H9 (cell line): Measurements from ENCODE around the gene FAM180B. TPM values are rescaled to one million over a fixed set of nuclear protein-coding genes. Genes with fewer than 3 reads are reported as not detected.

ENCODE experiments used
- DNase-seq: peaks from one replicate; pipeline ENCODE4 v3.0.0-alpha.2; 2017
- H2AFZ ChIP-seq: one replicate; pipeline ENCODE4 v1.6.1; 2013; ENCODE audit warnings: mild to moderate bottlenecking, low read length, control low read depth, moderate library complexity
- H2AK5ac ChIP-seq: 2 replicates; pipeline ENCODE4 v1.6.1; 2013; ENCODE audit warnings: low read length, control low read depth, mixed read lengths; ENCODE audit not compliant: insufficient read length
- H2BK120ac ChIP-seq: one replicate; pipeline ENCODE4 v1.6.1; 2013; ENCODE audit warnings: low read depth, mild to moderate bottlenecking, low read length, control low read depth, inconsistent platforms; ENCODE audit not compliant: poor library complexity, severe bottlenecking
- H2BK12ac ChIP-seq: 2 replicates; pipeline ENCODE4 v1.6.1; 2013; ENCODE audit warnings: low read length, control low read depth, mixed read lengths, low read depth; ENCODE audit not compliant: insufficient read length
- H2BK15ac ChIP-seq: 2 replicates; pipeline ENCODE4 v1.6.1; 2013; ENCODE audit warnings: low read depth, low read length, control low read depth
- H2BK20ac ChIP-seq: one replicate; pipeline ENCODE4 v1.6.1; 2013; ENCODE audit warnings: low read depth, mild to moderate bottlenecking, low read length, control low read depth, inconsistent platforms; ENCODE audit not compliant: poor library complexity, severe bottlenecking
- H2BK5ac ChIP-seq: 2 replicates; pipeline ENCODE4 v1.6.1; 2013; ENCODE audit warnings: low read length, control low read depth, mixed read lengths; ENCODE audit not compliant: insufficient read length
- H3K14ac ChIP-seq: 2 replicates; pipeline ENCODE4 v1.6.1; 2013; ENCODE audit warnings: low read length, control low read depth; ENCODE audit not compliant: insufficient read depth
- H3K18ac ChIP-seq: 2 replicates; pipeline ENCODE4 v1.6.1; 2013; ENCODE audit warnings: low read depth, mild to moderate bottlenecking, mixed read lengths, low read length, control low read depth; ENCODE audit not compliant: insufficient read length
- H3K23ac ChIP-seq: 2 replicates; pipeline ENCODE4 v1.6.1; 2013; ENCODE audit warnings: low read length, control low read depth, mixed read lengths, low read depth; ENCODE audit not compliant: insufficient read length
- H3K23me2 ChIP-seq: 2 replicates; pipeline ENCODE4 v1.6.1; 2013; ENCODE audit warnings: low read depth, mild to moderate bottlenecking, mixed read lengths, low read length, control low read depth; ENCODE audit not compliant: insufficient read length, poor library complexity, severe bottlenecking
- H3K27ac ChIP-seq: 2 replicates; pipeline ENCODE4 v1.5.1; 2013; ENCODE audit warnings: low read length, control low read depth, mixed read lengths, low read depth; ENCODE audit not compliant: insufficient read length
- H3K27me3 ChIP-seq: 2 replicates; pipeline ENCODE4 v1.6.1; 2013; ENCODE audit warnings: low read length, control low read depth, inconsistent platforms; ENCODE audit not compliant: insufficient read depth
- H3K4ac ChIP-seq: 2 replicates; pipeline ENCODE4 v1.6.1; 2013; ENCODE audit warnings: low read depth, mild to moderate bottlenecking, control low read depth, inconsistent platforms, low read length, moderate library complexity
- H3K4me1 ChIP-seq: 2 replicates; pipeline ENCODE4 v1.6.1; 2013; ENCODE audit warnings: low read length, control low read depth, inconsistent platforms; ENCODE audit not compliant: insufficient read depth
- H3K4me2 ChIP-seq: 2 replicates; pipeline ENCODE4 v1.6.1; 2013; ENCODE audit warnings: low read length, control low read depth, mixed read lengths; ENCODE audit not compliant: insufficient read length, insufficient read depth
- H3K56ac ChIP-seq: 2 replicates; pipeline ENCODE4 v1.6.1; 2013; ENCODE audit warnings: low read depth, mild to moderate bottlenecking, mixed read lengths, low read length, control low read depth; ENCODE audit not compliant: insufficient read length
- H3K79me1 ChIP-seq: 2 replicates; pipeline ENCODE4 v1.6.1; 2013; ENCODE audit warnings: low read depth, mild to moderate bottlenecking, moderate library complexity, low read length, control low read depth, inconsistent platforms; ENCODE audit not compliant: insufficient read depth, poor library complexity, severe bottlenecking
- H3K79me2 ChIP-seq: 2 replicates; pipeline ENCODE4 v1.6.1; 2013; ENCODE audit warnings: low read length, control low read depth, inconsistent platforms; ENCODE audit not compliant: insufficient read depth
- H3K9ac ChIP-seq: 2 replicates; pipeline ENCODE4 v1.6.1; 2013; ENCODE audit warnings: low read length, control low read depth, mixed read lengths; ENCODE audit not compliant: insufficient read length; ENCODE audit errors: extremely low read depth
- H3K9me3 ChIP-seq: one replicate; pipeline ENCODE4 v1.6.1; 2013; ENCODE audit warnings: low read depth, low read length, inconsistent platforms; ENCODE audit not compliant: control insufficient read depth
- H3T11ph ChIP-seq: one replicate; pipeline ENCODE4 v1.6.1; 2013; ENCODE audit warnings: mild to moderate bottlenecking, low read length, control low read depth, inconsistent platforms
- H4K20me1 ChIP-seq: one replicate; pipeline ENCODE4 v1.6.1; 2013; ENCODE audit not compliant: control insufficient read depth, insufficient read length, insufficient read depth
- H4K5ac ChIP-seq: 2 replicates; pipeline ENCODE4 v1.6.1; 2013; ENCODE audit warnings: low read depth, mild to moderate bottlenecking, mixed read lengths, low read length, control low read depth; ENCODE audit not compliant: insufficient read length
- H4K8ac ChIP-seq: replicated peaks from 2 replicates; pipeline ENCODE4 v1.6.1; 2013; ENCODE audit warnings: low read length, control low read depth, mixed read lengths, low read depth; ENCODE audit not compliant: insufficient read length
- H4K91ac ChIP-seq: 2 replicates; pipeline ENCODE4 v1.6.1; 2013; ENCODE audit warnings: low read depth, mild to moderate bottlenecking, moderate library complexity, mixed read lengths, low read length, control low read depth; ENCODE audit not compliant: insufficient read length
- H3K27ac Mint-ChIP-seq, 3 experiments: 2 replicates in 2 of 3; 3 replicates in 1 of 3; pipeline ENCODE4 v1.8.0; 2020 to 2021; ENCODE audit warnings: mixed read lengths in 3 of 3, mild to moderate bottlenecking in 1 of 3, moderate library complexity in 1 of 3
- H3K27me3 Mint-ChIP-seq: 2 replicates; pipeline ENCODE4 v1.8.0; 2021; ENCODE audit warnings: low read depth, mild to moderate bottlenecking, moderate library complexity, mixed read lengths
- H3K36me3 Mint-ChIP-seq, 3 experiments: 2 replicates in 2 of 3; 3 replicates in 1 of 3; pipeline ENCODE4 v1.8.0; 2020 to 2021; ENCODE audit warnings: low read depth in 3 of 3, mixed read lengths in 3 of 3; ENCODE audit not compliant: insufficient read depth in 1 of 3
- H3K4me1 Mint-ChIP-seq, 2 experiments: 2 replicates each; pipeline ENCODE4 v1.8.0; 2020; ENCODE audit warnings: mixed read lengths in 2 of 2
- H3K4me3 Mint-ChIP-seq, 2 experiments: 2 replicates in 1 of 2; 3 replicates in 1 of 2; pipeline ENCODE4 v1.8.0; 2020 to 2021; ENCODE audit warnings: mild to moderate bottlenecking in 2 of 2, mixed read lengths in 2 of 2, moderate library complexity in 1 of 2
- H3K9me3 Mint-ChIP-seq, 2 experiments: 2 replicates in 1 of 2; 3 replicates in 1 of 2; pipeline ENCODE4 v1.8.0; 2020; ENCODE audit warnings: mild to moderate bottlenecking in 2 of 2, mixed read lengths in 2 of 2, moderate library complexity in 1 of 2
- WGBS: extraction: QIAGEN DNeasy Blood & Tissue Kit; methylation state at CpG from one replicate; pipeline ENCODE4 v1.1.7; 2013; ENCODE audit warnings: missing lambda C conversion rate, low lambda C conversion rate, mixed read lengths; ENCODE audit not compliant: insufficient read length; ENCODE audit errors: extremely low coverage; 5-methylcytosine and 5-hydroxymethylcytosine counted together
- total RNA-seq: library from RNA; stranded (reverse); gene quantifications from 2 replicates; pipeline ENCODE4 v1.2.1, GENCODE V29; 2021
- TF ChIP-seq, protein P1 (sequence below): fragments of 200-600 bp; sonication (generic); conservative IDR thresholded peaks from 3 replicates; pipeline ENCODE4 v1.8.0; 2021; ENCODE audit warnings: antibody characterized with exemption, mild to moderate bottlenecking

The FAM180B gene
- total RNA-seq, 1 experiment from 2014 or later = 0.37 TPM

GRCh38 chr11:47577460-47578041, 8.9 kb upstream of the FAM180B start:
- Mint-ChIP-seq H3K36me3 (peaks cover 40 to 77% (median 71%) of the 10 kb centered on the region in 3 experiments), H3K27ac (peak overlapping the region in 1 of 3 experiments; percentile 100; a peak in 2 of 7 replicates), H3K4me1 (peaks cover 18 to 21% of the 10 kb centered on the region in 2 experiments), H3K9me3 (peaks cover 0 to 3% of the 10 kb centered on the region in 2 experiments; a peak in 2 of 5 replicates), H3K4me3 (peak overlapping the region; percentile 94 to 100), H3K27me3 (no peaks in the 10 kb centered on the region)
- H3T11ph ChIP-seq = no peak overlapping the region
- H2BK5ac ChIP-seq = no peak overlapping the region
- no peaks in the 10 kb centered on the region for H3K27me3 ChIP-seq
- no peak overlapping the region for H2BK20ac ChIP-seq
- H3K14ac ChIP-seq = peak overlapping the region; percentile 58; the same call in 1 of the 2 replicates
- H3K9ac ChIP-seq = no peak overlapping the region
- H2AK5ac ChIP-seq = no peak overlapping the region
- H2BK120ac ChIP-seq = no peak overlapping the region
- H2AFZ ChIP-seq = no peak overlapping the region
- H2BK15ac ChIP-seq = no peak overlapping the region
- H4K8ac ChIP-seq = peak overlapping the region; percentile 37
- no peak overlapping the region for H3K27ac ChIP-seq
- no peak overlapping the region for H3K4ac ChIP-seq
- H3K23me2 ChIP-seq = peaks cover 4% of the 10 kb centered on the region
- peak overlapping the region; percentile 37 for H4K5ac ChIP-seq
- H4K91ac ChIP-seq = no peak overlapping the region
- H3K4me1 ChIP-seq = peaks cover 5% of the 10 kb centered on the region
- no peak overlapping the region for H2BK12ac ChIP-seq
- no peaks in the 10 kb centered on the region for H4K20me1 ChIP-seq
- H3K4me2 ChIP-seq = peak overlapping the region; percentile 98
- DNase-seq = no peak
- WGBS = no CpG with 5 or more reads among the region's 13 CpGs
- H3K56ac ChIP-seq = no peak overlapping the region
- peaks cover 7% of the 10 kb centered on the region; the same call in 1 of the 2 replicates for H3K79me2 ChIP-seq
- H3K79me1 ChIP-seq = peaks cover 6% of the 10 kb centered on the region
- TF ChIP-seq, protein P1, sequence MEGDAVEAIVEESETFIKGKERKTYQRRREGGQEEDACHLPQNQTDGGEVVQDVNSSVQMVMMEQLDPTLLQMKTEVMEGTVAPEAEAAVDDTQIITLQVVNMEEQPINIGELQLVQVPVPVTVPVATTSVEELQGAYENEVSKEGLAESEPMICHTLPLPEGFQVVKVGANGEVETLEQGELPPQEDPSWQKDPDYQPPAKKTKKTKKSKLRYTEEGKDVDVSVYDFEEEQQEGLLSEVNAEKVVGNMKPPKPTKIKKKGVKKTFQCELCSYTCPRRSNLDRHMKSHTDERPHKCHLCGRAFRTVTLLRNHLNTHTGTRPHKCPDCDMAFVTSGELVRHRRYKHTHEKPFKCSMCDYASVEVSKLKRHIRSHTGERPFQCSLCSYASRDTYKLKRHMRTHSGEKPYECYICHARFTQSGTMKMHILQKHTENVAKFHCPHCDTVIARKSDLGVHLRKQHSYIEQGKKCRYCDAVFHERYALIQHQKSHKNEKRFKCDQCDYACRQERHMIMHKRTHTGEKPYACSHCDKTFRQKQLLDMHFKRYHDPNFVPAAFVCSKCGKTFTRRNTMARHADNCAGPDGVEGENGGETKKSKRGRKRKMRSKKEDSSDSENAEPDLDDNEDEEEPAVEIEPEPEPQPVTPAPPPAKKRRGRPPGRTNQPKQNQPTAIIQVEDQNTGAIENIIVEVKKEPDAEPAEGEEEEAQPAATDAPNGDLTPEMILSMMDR = no peak
- no peaks in the 10 kb centered on the region for H3K9me3 ChIP-seq
- H3K18ac ChIP-seq = no peak overlapping the region
- no peak overlapping the region for H3K23ac ChIP-seq
